ENCODE data around the gene TLE1. TPM values are rescaled to one million over a fixed set of nuclear protein-coding genes. Genes with fewer than 3 reads are reported as not detected.

TLE1 gene
- total RNA-seq, 1 donor from 2014 or later = 16.3 TPM

DNA sequence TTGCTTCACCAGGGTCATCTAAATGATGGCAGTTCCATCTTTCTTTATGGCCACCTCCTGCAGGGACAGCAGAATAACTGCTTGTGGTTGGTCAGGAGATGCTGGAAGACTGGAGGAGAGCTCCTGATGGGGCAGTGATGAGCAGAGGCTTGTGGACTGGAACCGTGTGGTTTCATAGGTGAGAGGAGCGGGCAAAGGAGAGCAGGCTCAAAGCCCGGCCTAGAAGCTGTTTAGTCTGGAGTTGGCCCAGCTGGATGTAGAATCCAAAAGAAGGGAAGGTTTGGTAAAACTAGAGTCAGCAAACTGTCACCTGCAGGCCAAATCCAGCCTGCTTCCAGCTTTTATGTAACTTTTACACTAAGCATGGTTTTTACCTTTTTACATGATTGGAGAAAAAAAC, 32.9 kb upstream of the TLE1 start:
- DNase-seq (no peak), ATAC-seq (ENCODE audit: low read depth) (no peak)
- peaks cover 3% of the 10 kb centered on the region for H3K9me3 Mint-ChIP-seq
- H3K4me3 Mint-ChIP-seq = no peak overlapping the region
- TF ChIP-seq, protein P1, sequence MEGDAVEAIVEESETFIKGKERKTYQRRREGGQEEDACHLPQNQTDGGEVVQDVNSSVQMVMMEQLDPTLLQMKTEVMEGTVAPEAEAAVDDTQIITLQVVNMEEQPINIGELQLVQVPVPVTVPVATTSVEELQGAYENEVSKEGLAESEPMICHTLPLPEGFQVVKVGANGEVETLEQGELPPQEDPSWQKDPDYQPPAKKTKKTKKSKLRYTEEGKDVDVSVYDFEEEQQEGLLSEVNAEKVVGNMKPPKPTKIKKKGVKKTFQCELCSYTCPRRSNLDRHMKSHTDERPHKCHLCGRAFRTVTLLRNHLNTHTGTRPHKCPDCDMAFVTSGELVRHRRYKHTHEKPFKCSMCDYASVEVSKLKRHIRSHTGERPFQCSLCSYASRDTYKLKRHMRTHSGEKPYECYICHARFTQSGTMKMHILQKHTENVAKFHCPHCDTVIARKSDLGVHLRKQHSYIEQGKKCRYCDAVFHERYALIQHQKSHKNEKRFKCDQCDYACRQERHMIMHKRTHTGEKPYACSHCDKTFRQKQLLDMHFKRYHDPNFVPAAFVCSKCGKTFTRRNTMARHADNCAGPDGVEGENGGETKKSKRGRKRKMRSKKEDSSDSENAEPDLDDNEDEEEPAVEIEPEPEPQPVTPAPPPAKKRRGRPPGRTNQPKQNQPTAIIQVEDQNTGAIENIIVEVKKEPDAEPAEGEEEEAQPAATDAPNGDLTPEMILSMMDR (IDR thresholded peaks at IDR 0.05) = no peak
- H3K27me3 Mint-ChIP-seq = no peaks in the 10 kb centered on the region
- ChIA-PET CTCF (no interaction called here), POLR2A (no interaction called here)
- intact Hi-C loops (cut with micrococcal nuclease) = loop anchor here (10.0 kb wide), 1 partner anchor 103 kb away; no protein-coding TSS in a partner anchor
- H3K27ac Mint-ChIP-seq = no peak overlapping the region
- H3K4me1 Mint-ChIP-seq = peaks cover 2% of the 10 kb centered on the region
- no peaks in the 10 kb centered on the region for H3K36me3 Mint-ChIP-seq (ENCODE audit: low read depth)

DNA sequence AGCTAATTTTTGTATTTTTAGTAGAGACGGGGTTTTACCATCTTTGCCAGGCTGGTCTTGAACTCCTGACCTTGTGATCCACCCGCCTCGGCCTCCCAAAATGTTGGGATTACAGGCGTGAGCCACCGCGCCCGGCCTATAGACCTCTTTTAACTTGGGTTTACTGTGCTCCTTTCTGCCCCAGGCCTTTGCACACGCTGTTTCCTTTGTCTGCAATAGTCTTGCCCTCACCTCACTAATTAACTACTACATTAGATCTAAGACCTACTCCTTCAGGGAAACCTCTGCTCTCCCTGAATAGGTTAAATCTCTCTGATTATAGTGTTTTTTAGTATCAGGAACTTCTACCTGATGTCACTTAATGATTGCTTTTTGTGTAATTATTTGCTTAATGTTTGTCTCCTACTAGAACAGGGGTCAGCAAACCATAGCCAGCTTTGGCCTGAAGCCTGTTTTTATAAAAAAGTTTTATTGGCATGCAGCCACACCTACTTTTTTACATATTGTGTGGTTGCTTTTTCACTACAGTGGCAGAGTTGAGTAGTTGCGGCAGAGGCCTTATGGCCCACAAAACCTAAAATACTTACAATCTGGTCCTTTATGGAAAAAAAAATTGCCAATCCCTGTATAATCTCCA, 31.2 kb upstream of the TLE1 start:
- CTCF ChIA-PET = no interaction called here
- H3K4me1 Mint-ChIP-seq = no peaks in the 10 kb centered on the region
- peaks cover 3% of the 10 kb centered on the region for H3K9me3 Mint-ChIP-seq
- H3K4me3 Mint-ChIP-seq = no peak overlapping the region
- no peaks in the 10 kb centered on the region for H3K36me3 Mint-ChIP-seq (ENCODE audit: low read depth)
- ATAC-seq (ENCODE audit: low read depth) = no peak
- TF ChIP-seq, protein P1 (IDR thresholded peaks at IDR 0.05) = no peak
- POLR2A ChIA-PET = no interaction called here
- no peak overlapping the region for H3K27ac Mint-ChIP-seq
- intact Hi-C loops (cut with micrococcal nuclease) = loop anchor here (10.0 kb wide), 1 partner anchor 104 kb away; no protein-coding TSS in a partner anchor
- DNase-seq = no peak
- no peaks in the 10 kb centered on the region for H3K27me3 Mint-ChIP-seq

DNA sequence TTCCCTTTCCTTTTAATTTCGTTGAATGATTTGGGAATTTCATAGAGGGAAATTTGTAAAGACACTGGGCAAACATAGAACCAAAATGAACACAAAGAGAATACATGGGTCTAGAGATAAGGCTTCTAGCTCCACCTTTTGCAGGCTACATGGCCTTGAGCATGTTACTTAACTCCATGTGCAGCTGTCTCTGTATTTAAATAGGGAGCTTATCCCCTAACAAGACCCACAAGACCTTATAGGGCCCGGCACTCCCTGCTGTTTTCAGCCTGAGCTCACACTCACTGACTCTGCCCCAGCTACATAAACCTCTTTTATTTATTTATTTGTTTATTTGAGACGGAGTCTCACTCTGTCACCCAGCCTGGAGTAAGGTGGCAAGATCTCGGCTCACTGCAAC, 30.6 kb upstream of the TLE1 start:
- DNase-seq = no peak
- no peaks in the 10 kb centered on the region for H3K4me1 Mint-ChIP-seq
- H3K27ac Mint-ChIP-seq = no peak overlapping the region
- H3K4me3 Mint-ChIP-seq = no peak overlapping the region
- TF ChIP-seq, protein P1 (IDR thresholded peaks at IDR 0.05) = no peak
- H3K27me3 Mint-ChIP-seq = no peaks in the 10 kb centered on the region
- H3K36me3 Mint-ChIP-seq (ENCODE audit: low read depth) = no peaks in the 10 kb centered on the region
- CTCF ChIA-PET = no interaction called here
- ATAC-seq (ENCODE audit: low read depth) = no peak
- H3K9me3 Mint-ChIP-seq = peaks cover 3% of the 10 kb centered on the region
- POLR2A ChIA-PET = no interaction called here
- intact Hi-C loops (cut with micrococcal nuclease) = loop anchor here (10.0 kb wide), 1 partner anchor 105 kb away; no protein-coding TSS in a partner anchor

DNA sequence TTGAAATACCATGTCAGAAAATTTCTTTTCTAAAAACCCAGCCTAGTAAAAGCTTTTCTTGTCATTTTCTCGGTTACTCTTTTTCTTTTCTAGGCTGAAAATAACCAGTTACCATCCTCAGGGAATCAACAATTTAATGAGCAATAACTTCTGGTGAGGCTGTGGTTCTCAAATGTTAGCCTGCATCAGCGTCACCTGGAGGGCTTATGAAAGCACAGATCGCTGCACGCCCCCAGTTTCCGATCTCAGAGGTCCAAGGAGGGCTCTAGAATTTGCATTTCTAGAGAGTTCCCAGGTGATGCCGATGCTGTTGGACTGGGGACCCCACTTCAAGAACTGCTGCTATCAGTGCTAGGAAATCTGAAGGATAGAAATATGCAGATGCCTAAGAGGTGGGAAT, 28.9 kb upstream of the TLE1 start:
- Mint-ChIP-seq H3K27me3 (no peaks in the 10 kb centered on the region), H3K4me1 (no peaks in the 10 kb centered on the region), H3K27ac (no peak overlapping the region), H3K4me3 (no peak overlapping the region), H3K9me3 (peaks cover 3% of the 10 kb centered on the region), H3K36me3 (ENCODE audit: low read depth) (no peaks in the 10 kb centered on the region)
- CTCF ChIA-PET = no interaction called here
- intact Hi-C loops (cut with micrococcal nuclease) = no loop called here
- ATAC-seq (ENCODE audit: low read depth) (no peak), DNase-seq (no peak)
- TF ChIP-seq, protein P1 (IDR thresholded peaks at IDR 0.05) = no peak
- POLR2A ChIA-PET = no interaction called here

DNA sequence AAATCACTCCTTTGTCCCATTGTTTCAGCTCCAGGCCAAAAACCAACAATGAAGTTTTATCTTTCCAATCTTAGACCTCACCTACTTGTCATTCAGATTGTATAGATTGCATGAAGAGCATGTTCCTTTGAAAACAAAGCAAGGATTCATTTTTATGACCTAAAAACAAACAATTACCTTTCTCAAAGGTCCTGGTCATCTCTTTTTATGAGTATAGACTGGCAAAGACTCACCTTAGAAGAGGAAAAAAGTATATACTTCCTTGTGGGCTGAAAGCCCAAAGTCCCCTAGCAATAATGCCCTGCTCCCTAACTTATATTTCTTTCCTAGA, 28.4 kb upstream of the TLE1 start:
- POLR2A ChIA-PET = no interaction called here
- H3K27me3 Mint-ChIP-seq = no peaks in the 10 kb centered on the region
- no peak overlapping the region for H3K27ac Mint-ChIP-seq
- no peaks in the 10 kb centered on the region for H3K36me3 Mint-ChIP-seq (ENCODE audit: low read depth)
- TF ChIP-seq, protein P1 (IDR thresholded peaks at IDR 0.05) = no peak
- intact Hi-C loops (cut with micrococcal nuclease) = no loop called here
- peaks cover 3% of the 10 kb centered on the region for H3K9me3 Mint-ChIP-seq
- CTCF ChIA-PET = no interaction called here
- no peak for ATAC-seq (ENCODE audit: low read depth)
- no peak overlapping the region for H3K4me3 Mint-ChIP-seq
- H3K4me1 Mint-ChIP-seq = no peaks in the 10 kb centered on the region
- no peak for DNase-seq

Data from activated B cell treated with CpG ODN at 0.5 μM for 24 hours (primary cell).